Adrenal gland (tissue), 12 donors: ENCODE data around the gene CASP2. TPM values are rescaled to one million over a fixed set of nuclear protein-coding genes. Genes with fewer than 3 reads are reported as not detected.
A peak's percentile ranks its signal among the peaks of the same experiment; 100 is the strongest.
"Not testable (repeated sequence)": the region's sequence is repeated elsewhere in the genome, so short reads cannot be mapped to it uniquely, and the experiment has no call there.

ENCODE experiments used
- DNase-seq, 7 donors: peaks; one replicate each; pipeline ENCODE4 v3.0.0-alpha.2; 2019 to 2020
- H3K27ac ChIP-seq, 5 donors: fragments of 200-600 bp; sonication (generic) in 4 of 5; 1 replicate in 3 of 5; 2 replicates in 2 of 5; pipeline versions ENCODE4 v1.5.1 to v1.8.0; 2016 to 2020; ENCODE audit warnings: mild to moderate bottlenecking in 1 of 5
- H3K27me3 ChIP-seq: fragments of 200-600 bp; 2 replicates; pipeline ENCODE4 v1.8.0; 2021
- H3K36me3 ChIP-seq, 2 donors: fragments of 200-600 bp; replicated peaks in 1 of 2; 1 replicate in 1 of 2; 2 replicates in 1 of 2; pipeline versions ENCODE4 v1.5.1 to v1.8.0; 2018 to 2022
- H3K4me1 ChIP-seq, 2 donors: fragments of 200-600 bp; replicated peaks in 1 of 2; 1 replicate in 1 of 2; 2 replicates in 1 of 2; pipeline versions ENCODE4 v1.5.1 to v1.8.0; 2018 to 2021
- H3K4me3 ChIP-seq, 4 donors: fragments of 200-600 bp; sonication (generic) in 3 of 4; one replicate each; pipeline ENCODE4 v1.5.1; 2016 to 2018
- H3K9me3 ChIP-seq, 3 donors: fragments of 200-600 bp; sonication (generic) in 1 of 3; replicated peaks in 1 of 3; 1 replicate in 2 of 3; 2 replicates in 1 of 3; pipeline versions ENCODE4 v1.5.1 to v1.8.0; 2016 to 2021
- POLR2A ChIP-seq, 2 donors: fragments of 450-650 bp; IDR thresholded peaks; one replicate each; pipeline ENCODE4 v1.6.1; 2017; ENCODE audit warnings: antibody characterized with exemption in 2 of 2, mild to moderate bottlenecking in 2 of 2, moderate library complexity in 1 of 2
- WGBS, 4 donors: extraction: QIAGEN DNeasy Blood & Tissue Kit in 2 of 4; methylation state at CpG; one replicate each; pipeline versions ENCODE4 v1.1.5 to v1.1.7; 2013 to 2017; 5-methylcytosine and 5-hydroxymethylcytosine counted together
- intact Hi-C, 2 donors: fragments of 100-400 bp; cut with DNase I; formaldehyde crosslinking; loops; one replicate each; pipeline versions ENCODE4 v1.14.1 to v1.15.0; 2022 to 2023
- polyA plus RNA-seq, 3 donors: library from polyadenylated mRNA; stranded (reverse); fragments of 200-250 nt in 2 of 3; fragments of 350-450 nt in 1 of 3; fragmentation: Illumina TruSeq in 1 of 3; extraction: RNeasy Lipid Tissue Mini Kit (QIAGEN cat#74804) in 1 of 3; gene quantifications; one replicate each; pipeline ENCODE4 v1.2.3, GENCODE V29; 2013 to 2014
- total RNA-seq, 9 donors: library from RNA; depleted of rRNA in 4 of 9; stranded (reverse); fragments of >200 nt in 4 of 9; fragments of 120-200 nt in 1 of 9; fragmentation: NEBNext Ultra II Directional in 1 of 9; extraction: Animal tissue kit (Norgen Biotek cat#: 25700) in 1 of 9; gene quantifications; one replicate each; pipeline versions ENCODE4 v1.1.0 to v1.2.4, GENCODE V29; 2013 to 2023
- TF ChIP-seq, protein P1 (sequence below), 6 experiments: fragments of 450-650 bp in 4 of 6; fragments of 200-600 bp in 2 of 6; sonication (generic) in 1 of 6; IDR thresholded peaks; 1 replicate in 5 of 6; 2 replicates in 1 of 6; pipeline versions ENCODE4 v1.5.1 to v1.8.0; 2016 to 2021; ENCODE audit warnings: antibody characterized with exemption in 6 of 6, mild to moderate bottlenecking in 2 of 6, moderate library complexity in 1 of 6
- donor health status: healthy with polysubstance abuse.
- donor health status: Bipolar disorder and iron deficiency.
- donor health status: DM: yes; HTN: yes; CAD: no.
- donor health status: DM: no; HTN: no; CAD: no.
- donor health status: DM: no; HTN: no; CAD: no.
- donor health status: DM: yes; HTN: yes; CAD: no.

Gene CASP2
- total and polyA plus RNA-seq, 12 donors: 4.6 to 25.4 (median 13.1) TPM

DNA sequence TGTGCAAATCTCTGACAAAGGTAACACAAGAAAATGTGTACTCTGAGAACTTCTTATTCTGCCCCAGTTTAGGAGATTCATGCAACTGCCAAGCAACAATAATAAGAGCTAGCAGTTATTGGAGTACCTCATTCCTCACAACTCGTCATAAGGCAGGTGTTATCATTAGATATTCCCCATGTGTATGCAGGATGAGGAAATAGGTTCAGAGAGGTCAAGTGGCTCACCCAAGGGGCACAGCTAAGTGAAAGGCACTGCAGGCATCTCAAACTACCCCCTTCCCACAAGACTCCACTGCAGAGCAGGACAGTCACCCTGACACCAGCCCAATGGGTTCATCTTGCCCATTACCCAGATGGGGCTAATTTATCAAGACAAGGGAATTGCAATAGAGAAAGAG is 26.2 kb upstream of the CASP2 start:
- TF ChIP-seq, protein P1, sequence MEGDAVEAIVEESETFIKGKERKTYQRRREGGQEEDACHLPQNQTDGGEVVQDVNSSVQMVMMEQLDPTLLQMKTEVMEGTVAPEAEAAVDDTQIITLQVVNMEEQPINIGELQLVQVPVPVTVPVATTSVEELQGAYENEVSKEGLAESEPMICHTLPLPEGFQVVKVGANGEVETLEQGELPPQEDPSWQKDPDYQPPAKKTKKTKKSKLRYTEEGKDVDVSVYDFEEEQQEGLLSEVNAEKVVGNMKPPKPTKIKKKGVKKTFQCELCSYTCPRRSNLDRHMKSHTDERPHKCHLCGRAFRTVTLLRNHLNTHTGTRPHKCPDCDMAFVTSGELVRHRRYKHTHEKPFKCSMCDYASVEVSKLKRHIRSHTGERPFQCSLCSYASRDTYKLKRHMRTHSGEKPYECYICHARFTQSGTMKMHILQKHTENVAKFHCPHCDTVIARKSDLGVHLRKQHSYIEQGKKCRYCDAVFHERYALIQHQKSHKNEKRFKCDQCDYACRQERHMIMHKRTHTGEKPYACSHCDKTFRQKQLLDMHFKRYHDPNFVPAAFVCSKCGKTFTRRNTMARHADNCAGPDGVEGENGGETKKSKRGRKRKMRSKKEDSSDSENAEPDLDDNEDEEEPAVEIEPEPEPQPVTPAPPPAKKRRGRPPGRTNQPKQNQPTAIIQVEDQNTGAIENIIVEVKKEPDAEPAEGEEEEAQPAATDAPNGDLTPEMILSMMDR (IDR thresholded peaks at IDR 0.05): no peak
- TF ChIP-seq POLR2A (IDR thresholded peaks at IDR 0.05): no peak
- Histone ChIP-seq H3K27ac (no peak overlapping the region), H3K9me3 (no peaks in the 10 kb centered on the region), H3K36me3 (peaks cover 0 to 2% of the 10 kb centered on the region in 2 donors), H3K27me3 (no peaks in the 10 kb centered on the region), H3K4me3 (no peak overlapping the region), H3K4me1 (peaks cover 13 to 24% of the 10 kb centered on the region in 2 donors)
- intact Hi-C loops: no loop called here
- WGBS, 4 donors: 81 to 100% (median 88%) methylated on average over 1 of the region's 1 CpG
- DNase-seq: no peak

DNA sequence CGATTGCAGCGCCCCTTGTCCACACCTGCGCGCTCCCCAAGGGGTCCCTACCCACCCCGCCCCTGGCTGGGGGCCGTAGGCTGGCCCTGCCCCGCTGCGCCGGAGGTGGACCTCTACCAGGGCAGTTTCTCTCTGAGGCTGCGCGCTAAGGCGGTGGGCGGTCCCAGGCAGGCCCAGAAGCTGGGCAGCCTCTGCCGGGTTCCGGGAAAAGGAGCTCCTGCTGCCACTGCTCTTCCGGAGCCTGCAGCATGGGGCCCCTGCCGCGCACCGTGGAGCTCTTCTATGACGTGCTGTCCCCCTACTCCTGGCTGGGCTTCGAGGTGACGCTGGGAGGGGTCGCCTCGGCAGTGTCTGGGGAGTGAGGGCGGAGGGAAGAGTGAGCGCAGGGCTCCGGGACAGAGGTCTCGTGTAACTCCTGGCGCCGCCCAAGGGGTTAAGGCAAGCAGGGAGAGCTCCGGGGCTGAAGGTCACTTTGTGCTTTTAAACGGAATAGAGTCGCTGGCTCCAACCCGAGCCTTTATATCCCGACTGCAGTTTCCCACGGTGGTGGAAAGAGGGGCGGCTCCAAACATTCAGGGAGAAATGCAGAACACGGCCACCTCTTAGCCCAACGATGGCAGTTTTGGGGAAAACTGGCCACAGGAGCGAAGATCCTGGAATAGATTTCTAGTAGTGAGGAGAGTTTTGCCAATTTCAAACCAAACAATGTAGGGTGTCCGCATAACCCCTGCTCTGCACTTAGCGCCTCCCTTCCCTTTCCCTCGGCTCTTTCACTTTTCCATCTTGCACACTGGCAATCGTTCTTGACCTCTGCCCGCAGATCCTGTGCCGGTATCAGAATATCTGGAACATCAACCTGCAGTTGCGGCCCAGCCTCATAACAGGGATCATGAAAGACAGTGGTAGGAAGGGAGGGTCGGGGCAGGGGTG is 24.6 kb upstream of the CASP2 start, which contains the start of gene GSTK1:
Gene GSTK1, plus strand, starts transcription at position 176 of the 930 bp plus-strand sequence. Its CDS starts 73 bp downstream, at position 249.
- H3K4me3 ChIP-seq: peak within 1 kb of the TSS; percentile 77 to 96 (median 82)
- peaks cover 0 to 19% of the 10 kb centered on the region in 2 donors for H3K36me3 ChIP-seq
- no peaks in the 10 kb centered on the region for H3K9me3 ChIP-seq
- 1 to 2% (median 1%) methylated on average over 19 to 48 of the region's 48 CpGs for WGBS, 4 donors
- peaks cover 13 to 24% of the 10 kb centered on the region in 2 donors for H3K4me1 ChIP-seq
- TF ChIP-seq, protein P1 (IDR thresholded peaks at IDR 0.05): no peak
- TF ChIP-seq POLR2A (IDR thresholded peaks at IDR 0.05): peak; percentile 53 to 74
- DNase-seq: peak; percentile 79 to 86 (median 81)
- H3K27me3 ChIP-seq: no peaks in the 10 kb centered on the region
- intact Hi-C loops: no loop called here
- H3K27ac ChIP-seq: peak within 1 kb of the TSS; percentile 60 to 90 (median 80)

DNA sequence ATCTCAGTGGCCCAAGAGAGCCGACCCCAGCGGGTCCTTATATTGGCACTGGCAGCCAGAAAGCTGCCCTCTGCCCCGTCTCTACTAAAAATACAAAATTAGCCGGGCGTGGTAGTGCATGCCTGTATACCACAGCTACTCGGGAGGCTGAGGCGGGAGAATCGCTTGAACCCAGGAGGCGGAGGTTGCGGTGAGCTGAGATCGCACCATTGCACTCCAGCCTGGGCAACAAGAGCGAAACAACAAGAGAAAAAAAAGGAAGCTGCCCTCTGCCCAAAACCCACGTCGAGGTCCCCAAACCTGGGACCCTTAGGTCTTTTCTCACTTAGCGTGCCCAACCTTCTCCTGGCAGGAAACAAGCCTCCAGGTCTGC is 24.0 kb upstream of the CASP2 start:
- WGBS, 4 donors: 40 to 49% (median 44%) methylated on average over 14 to 15 of the region's 15 CpGs
- H3K9me3 ChIP-seq, H3K27me3 ChIP-seq, DNase-seq, intact Hi-C loops: not testable (repeated sequence)
- Histone ChIP-seq H3K27ac (peak overlapping the region in 3 of 5 donors; percentile 73 to 90 (median 89)), H3K4me1 (peaks cover 13 to 24% of the 10 kb centered on the region in 2 donors), H3K4me3 (peak overlapping the region in 3 of 4 donors; percentile 77 to 83 (median 82)), H3K36me3 (peaks cover 0 to 25% of the 10 kb centered on the region in 2 donors)

- H3K9me3 ChIP-seq: no peaks in the 10 kb centered on the region
- WGBS, 4 donors: 42 to 52% (median 47%) methylated on average over 12 to 15 of the region's 15 CpGs
- H3K4me3 ChIP-seq: peak overlapping the region in 1 of 4 donors; percentile 83
- H3K27me3 ChIP-seq: no peaks in the 10 kb centered on the region
- H3K4me1 ChIP-seq: peaks cover 13 to 24% of the 10 kb centered on the region in 2 donors
- intact Hi-C loops: no loop called here
- DNase-seq: no peak
- no peak for TF ChIP-seq POLR2A (IDR thresholded peaks at IDR 0.05)
- TF ChIP-seq, protein P1 (IDR thresholded peaks at IDR 0.05): no peak
- H3K27ac ChIP-seq: peak overlapping the region in 1 of 5 donors; percentile 20
- H3K36me3 ChIP-seq: peaks cover 0 to 35% of the 10 kb centered on the region in 2 donors
These were observed 23.0 kb upstream of the CASP2 start for GRCh38 chr7:143265017-143265693.
